Measurements from ENCODE around the gene TCHH. TPM values are rescaled to one million over a fixed set of nuclear protein-coding genes. Genes with fewer than 3 reads are reported as not detected.

TCHH gene
- total RNA-seq, 1 experiment from 2014 or later, result 0.12 TPM

DNA sequence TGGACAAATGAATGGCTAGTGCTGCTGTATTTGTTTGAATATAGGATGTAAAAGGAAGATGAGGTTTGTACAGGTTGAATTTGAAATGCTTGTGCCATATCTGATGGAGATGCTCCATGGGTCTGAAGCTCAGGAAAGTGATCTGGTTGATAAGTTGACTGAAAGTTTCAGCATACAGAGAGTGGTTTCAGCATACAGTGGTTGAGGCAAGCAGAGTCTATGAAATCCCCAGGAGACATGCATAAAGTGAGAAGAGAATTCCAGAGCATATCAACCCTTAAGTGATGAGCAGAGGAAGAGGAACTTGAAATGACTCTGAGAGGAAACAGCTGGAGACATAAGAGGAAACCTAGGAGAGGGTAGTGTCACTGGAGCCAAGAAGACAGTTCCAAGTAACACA, 48.1 kb downstream of the TCHH start:
- no peak for DNase-seq (ENCODE audit: unreplicated experiment)
- Mint-ChIP-seq H3K9me3 (ENCODE audit: unreplicated experiment) (no peaks in the 10 kb centered on the region), H3K27ac (ENCODE audit: low read depth, unreplicated experiment) (no peak overlapping the region), H3K27me3 (ENCODE audit: insufficient read depth, unreplicated experiment) (peaks cover 17% of the 10 kb centered on the region), H3K4me1 (ENCODE audit: insufficient read depth, unreplicated experiment) (no peaks in the 10 kb centered on the region), H3K4me3 (ENCODE audit: unreplicated experiment) (no peak overlapping the region), H3K36me3 (ENCODE audit: insufficient read depth, unreplicated experiment) (no peaks in the 10 kb centered on the region)
- ChIA-PET POLR2A (interaction anchor here (0.7 kb wide), 1 partner anchor 14 kb away, joined by 3 read pairs; no protein-coding TSS in a partner anchor), CTCF (no interaction called here)
- no TSS peak for BruUV-seq (replicated peaks)
- intact Hi-C loops (cut with micrococcal nuclease), result no loop called here
- TF ChIP-seq, protein P1, sequence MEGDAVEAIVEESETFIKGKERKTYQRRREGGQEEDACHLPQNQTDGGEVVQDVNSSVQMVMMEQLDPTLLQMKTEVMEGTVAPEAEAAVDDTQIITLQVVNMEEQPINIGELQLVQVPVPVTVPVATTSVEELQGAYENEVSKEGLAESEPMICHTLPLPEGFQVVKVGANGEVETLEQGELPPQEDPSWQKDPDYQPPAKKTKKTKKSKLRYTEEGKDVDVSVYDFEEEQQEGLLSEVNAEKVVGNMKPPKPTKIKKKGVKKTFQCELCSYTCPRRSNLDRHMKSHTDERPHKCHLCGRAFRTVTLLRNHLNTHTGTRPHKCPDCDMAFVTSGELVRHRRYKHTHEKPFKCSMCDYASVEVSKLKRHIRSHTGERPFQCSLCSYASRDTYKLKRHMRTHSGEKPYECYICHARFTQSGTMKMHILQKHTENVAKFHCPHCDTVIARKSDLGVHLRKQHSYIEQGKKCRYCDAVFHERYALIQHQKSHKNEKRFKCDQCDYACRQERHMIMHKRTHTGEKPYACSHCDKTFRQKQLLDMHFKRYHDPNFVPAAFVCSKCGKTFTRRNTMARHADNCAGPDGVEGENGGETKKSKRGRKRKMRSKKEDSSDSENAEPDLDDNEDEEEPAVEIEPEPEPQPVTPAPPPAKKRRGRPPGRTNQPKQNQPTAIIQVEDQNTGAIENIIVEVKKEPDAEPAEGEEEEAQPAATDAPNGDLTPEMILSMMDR (IDR thresholded peaks at IDR 0.05; ENCODE audit: unreplicated experiment), result no peak

DNA sequence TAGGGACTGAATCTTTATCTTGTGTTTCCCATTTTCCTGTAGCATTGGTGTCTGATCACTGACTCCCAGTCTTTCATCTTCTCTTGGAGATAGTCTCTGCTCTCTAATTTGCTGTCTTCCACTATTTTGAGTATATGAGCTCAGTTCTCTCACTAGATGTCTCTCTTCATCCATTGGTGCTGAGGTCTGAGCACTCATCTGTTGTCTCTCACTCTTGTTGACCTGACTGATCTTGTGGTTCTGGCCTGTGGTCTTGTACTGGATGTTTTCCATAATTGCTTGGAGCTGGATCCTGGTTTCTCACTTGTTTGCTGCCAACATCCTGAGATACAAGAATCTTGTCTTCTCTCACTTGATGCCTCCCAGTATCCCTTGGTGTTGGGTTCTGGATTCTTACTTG, 53.3 kb downstream of the TCHH start:
- H3K4me1 Mint-ChIP-seq (ENCODE audit: insufficient read depth, unreplicated experiment), result no peaks in the 10 kb centered on the region
- H3K27ac Mint-ChIP-seq (ENCODE audit: low read depth, unreplicated experiment), result no peak overlapping the region
- intact Hi-C loops (cut with micrococcal nuclease), result no loop called here
- H3K27me3 Mint-ChIP-seq (ENCODE audit: insufficient read depth, unreplicated experiment), result peaks cover 17% of the 10 kb centered on the region
- H3K9me3 Mint-ChIP-seq (ENCODE audit: unreplicated experiment), result no peaks in the 10 kb centered on the region
- H3K4me3 Mint-ChIP-seq (ENCODE audit: unreplicated experiment), result no peak overlapping the region
- ChIA-PET CTCF (interaction anchor here (1.0 to 19.4 kb wide), 4 partner anchors 9 to 120 kb away, joined by 3 to 517 read pairs (median 9); no protein-coding TSS in a partner anchor), POLR2A (interaction anchor here (0.6 to 1.6 kb wide), 3 partner anchors 12 to 56 kb away, joined by 3 to 4 read pairs (median 3); no protein-coding TSS in a partner anchor)
- H3K36me3 Mint-ChIP-seq (ENCODE audit: insufficient read depth, unreplicated experiment), result no peaks in the 10 kb centered on the region
- no peak for DNase-seq (ENCODE audit: unreplicated experiment)
- no TSS peak for BruUV-seq (replicated peaks)
- TF ChIP-seq, protein P1 (IDR thresholded peaks at IDR 0.05; ENCODE audit: unreplicated experiment), result no peak

Other genes starting within 250 kb of the TCHH start
- gene THEM4, start 205.9 kb downstream of the TCHH start, total RNA-seq (2022), result 27.5 and 29.1 TPM in 2 replicates
- 1,693 and 1,694 TPM in 2 replicates for gene S100A10, start 121.6 kb downstream of the TCHH start, total RNA-seq (2022)
- 1,562 and 1,998 TPM in 2 replicates for gene S100A11, start 78.4 kb downstream of the TCHH start, total RNA-seq (2022)
- gene TCHHL1, start 26.4 kb downstream of the TCHH start, total RNA-seq (2022), result not detected in 2 replicates
- not detected in 2 replicates for gene RPTN, start 43.8 kb upstream of the TCHH start, total RNA-seq (2022)
- not detected in 2 replicates for gene HRNR, start 108.7 kb upstream of the TCHH start, total RNA-seq (2022)
- 0.07 and 0.12 TPM in 2 replicates for gene FLG, start 209.8 kb upstream of the TCHH start, total RNA-seq (2022)
- gene FLG2, start 244.6 kb upstream of the TCHH start, total RNA-seq (2022), result not detected in 2 replicates